Coronary artery (tissue), 2 donors: ENCODE data around the gene SDK2.

ENCODE experiments used
- DNase-seq: peaks from one replicate; pipeline ENCODE4 v3.0.0-alpha.2; 2017; ENCODE audit warnings: low spot score
- H3K27ac ChIP-seq, 2 donors: fragments of 200-600 bp; sonication (generic); one replicate each; pipeline ENCODE4 v1.5.1; 2016 to 2019
- H3K4me3 ChIP-seq: fragments of 200-600 bp; sonication (generic); 2 replicates; pipeline ENCODE4 v1.5.1; 2016; ENCODE audit warnings: mild to moderate bottlenecking, moderate library complexity
- CTCF ChIP-seq: fragments of 200-600 bp; sonication (generic); IDR thresholded peaks from one replicate; pipeline ENCODE4 v1.5.1; 2019; ENCODE audit warnings: antibody characterized with exemption

SDK2 gene

GRCh38 chr17:73391331-73392265, 252.6 kb downstream of the SDK2 start:
- no peak for TF ChIP-seq CTCF
- H3K4me3 ChIP-seq, result no peak overlapping the region
- DNase-seq, result no peak
- H3K27ac ChIP-seq, result no peak overlapping the region

- Histone ChIP-seq H3K27ac (no peak overlapping the region), H3K4me3 (no peak overlapping the region)
- TF ChIP-seq CTCF, result no peak
- DNase-seq, result no peak
Measured at GRCh38 chr17:73390851-73391250, 253.4 kb downstream of the SDK2 start.

DNA sequence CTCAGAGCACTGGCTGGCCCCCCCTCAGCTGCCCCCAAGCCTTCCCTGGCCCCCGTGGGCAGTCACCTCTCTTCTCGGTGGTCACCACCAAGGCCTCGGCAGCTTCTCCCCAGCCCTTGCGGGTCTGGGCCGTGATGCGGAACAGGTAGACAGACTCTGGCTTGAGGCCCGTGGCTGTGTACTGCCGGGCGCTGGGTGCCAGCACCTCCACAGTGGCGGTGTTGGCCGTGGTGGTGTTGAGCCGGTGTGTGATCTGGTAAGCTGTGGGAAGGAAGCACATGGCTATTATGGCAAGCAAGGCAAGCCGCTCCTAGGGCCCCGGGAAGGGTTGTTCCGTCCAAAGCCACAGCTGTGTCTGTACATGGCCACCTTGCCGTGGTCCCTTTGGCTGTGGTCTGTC, 254.0 kb downstream of the SDK2 start:
- no peak for DNase-seq
- no peak for TF ChIP-seq CTCF
- no peak overlapping the region for H3K4me3 ChIP-seq
- H3K27ac ChIP-seq, result no peak overlapping the region

DNA sequence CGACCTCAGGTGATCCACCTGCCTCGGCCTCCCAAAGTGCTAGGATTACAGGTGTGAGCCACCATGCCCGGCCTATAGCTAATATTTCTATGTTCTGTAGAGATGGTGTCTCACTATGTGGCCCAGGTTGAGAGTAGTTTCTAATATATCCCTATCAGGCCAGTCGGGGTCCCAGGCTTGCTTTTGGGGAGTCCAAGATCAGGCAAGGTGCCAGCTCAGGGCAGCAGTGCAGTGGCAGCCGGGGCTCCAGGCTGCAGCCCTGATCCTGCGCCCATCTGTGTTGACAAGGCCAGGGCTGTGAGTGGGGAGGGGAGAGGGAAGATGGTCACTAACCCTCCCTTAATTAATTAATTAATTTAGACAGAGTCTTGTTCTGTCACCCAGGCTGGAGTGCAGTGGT, 254.8 kb downstream of the SDK2 start:
- Histone ChIP-seq H3K4me3 (no peak overlapping the region), H3K27ac (no peak overlapping the region)
- TF ChIP-seq CTCF, result no peak
- no peak for DNase-seq

- no peak overlapping the region for H3K27ac ChIP-seq
- no peak for DNase-seq
- no peak overlapping the region for H3K4me3 ChIP-seq
- TF ChIP-seq CTCF, result no peak
Measured at GRCh38 chr17:73388578-73388905, 255.7 kb downstream of the SDK2 start.

GRCh38 chr17:73387746-73388577, 256.3 kb downstream of the SDK2 start:
- DNase-seq, result no peak
- no peak overlapping the region for H3K27ac ChIP-seq

More at GRCh38 chr17:73387746-73388577, 256.3 kb downstream of the SDK2 start:
- H3K4me3 ChIP-seq, result no peak overlapping the region
- TF ChIP-seq CTCF, result no peak
